H9 (cell line): ENCODE data around the gene CEP164. TPM values are rescaled to one million over a fixed set of nuclear protein-coding genes. Genes with fewer than 3 reads are reported as not detected.

Source experiments
- DNase-seq: peaks from one replicate; pipeline ENCODE4 v3.0.0-alpha.2; 2017
- H2AFZ ChIP-seq: one replicate; pipeline ENCODE4 v1.6.1; 2013; ENCODE audit warnings: mild to moderate bottlenecking, low read length, control low read depth, moderate library complexity
- H2AK5ac ChIP-seq: 2 replicates; pipeline ENCODE4 v1.6.1; 2013; ENCODE audit warnings: low read length, control low read depth, mixed read lengths; ENCODE audit not compliant: insufficient read length
- H2BK120ac ChIP-seq: one replicate; pipeline ENCODE4 v1.6.1; 2013; ENCODE audit warnings: low read depth, mild to moderate bottlenecking, low read length, control low read depth, inconsistent platforms; ENCODE audit not compliant: poor library complexity, severe bottlenecking
- H2BK12ac ChIP-seq: 2 replicates; pipeline ENCODE4 v1.6.1; 2013; ENCODE audit warnings: low read length, control low read depth, mixed read lengths, low read depth; ENCODE audit not compliant: insufficient read length
- H2BK15ac ChIP-seq: 2 replicates; pipeline ENCODE4 v1.6.1; 2013; ENCODE audit warnings: low read depth, low read length, control low read depth
- H2BK20ac ChIP-seq: one replicate; pipeline ENCODE4 v1.6.1; 2013; ENCODE audit warnings: low read depth, mild to moderate bottlenecking, low read length, control low read depth, inconsistent platforms; ENCODE audit not compliant: poor library complexity, severe bottlenecking
- H2BK5ac ChIP-seq: 2 replicates; pipeline ENCODE4 v1.6.1; 2013; ENCODE audit warnings: low read length, control low read depth, mixed read lengths; ENCODE audit not compliant: insufficient read length
- H3K14ac ChIP-seq: 2 replicates; pipeline ENCODE4 v1.6.1; 2013; ENCODE audit warnings: low read length, control low read depth; ENCODE audit not compliant: insufficient read depth
- H3K18ac ChIP-seq: 2 replicates; pipeline ENCODE4 v1.6.1; 2013; ENCODE audit warnings: low read depth, mild to moderate bottlenecking, mixed read lengths, low read length, control low read depth; ENCODE audit not compliant: insufficient read length
- H3K23ac ChIP-seq: 2 replicates; pipeline ENCODE4 v1.6.1; 2013; ENCODE audit warnings: low read length, control low read depth, mixed read lengths, low read depth; ENCODE audit not compliant: insufficient read length
- H3K23me2 ChIP-seq: 2 replicates; pipeline ENCODE4 v1.6.1; 2013; ENCODE audit warnings: low read depth, mild to moderate bottlenecking, mixed read lengths, low read length, control low read depth; ENCODE audit not compliant: insufficient read length, poor library complexity, severe bottlenecking
- H3K27ac ChIP-seq: 2 replicates; pipeline ENCODE4 v1.5.1; 2013; ENCODE audit warnings: low read length, control low read depth, mixed read lengths, low read depth; ENCODE audit not compliant: insufficient read length
- H3K27me3 ChIP-seq: 2 replicates; pipeline ENCODE4 v1.6.1; 2013; ENCODE audit warnings: low read length, control low read depth, inconsistent platforms; ENCODE audit not compliant: insufficient read depth
- H3K4ac ChIP-seq: 2 replicates; pipeline ENCODE4 v1.6.1; 2013; ENCODE audit warnings: low read depth, mild to moderate bottlenecking, control low read depth, inconsistent platforms, low read length, moderate library complexity
- H3K4me1 ChIP-seq: 2 replicates; pipeline ENCODE4 v1.6.1; 2013; ENCODE audit warnings: low read length, control low read depth, inconsistent platforms; ENCODE audit not compliant: insufficient read depth
- H3K4me2 ChIP-seq: 2 replicates; pipeline ENCODE4 v1.6.1; 2013; ENCODE audit warnings: low read length, control low read depth, mixed read lengths; ENCODE audit not compliant: insufficient read length, insufficient read depth
- H3K56ac ChIP-seq: 2 replicates; pipeline ENCODE4 v1.6.1; 2013; ENCODE audit warnings: low read depth, mild to moderate bottlenecking, mixed read lengths, low read length, control low read depth; ENCODE audit not compliant: insufficient read length
- H3K79me1 ChIP-seq: 2 replicates; pipeline ENCODE4 v1.6.1; 2013; ENCODE audit warnings: low read depth, mild to moderate bottlenecking, moderate library complexity, low read length, control low read depth, inconsistent platforms; ENCODE audit not compliant: insufficient read depth, poor library complexity, severe bottlenecking
- H3K79me2 ChIP-seq: 2 replicates; pipeline ENCODE4 v1.6.1; 2013; ENCODE audit warnings: low read length, control low read depth, inconsistent platforms; ENCODE audit not compliant: insufficient read depth
- H3K9ac ChIP-seq: 2 replicates; pipeline ENCODE4 v1.6.1; 2013; ENCODE audit warnings: low read length, control low read depth, mixed read lengths; ENCODE audit not compliant: insufficient read length; ENCODE audit errors: extremely low read depth
- H3K9me3 ChIP-seq: one replicate; pipeline ENCODE4 v1.6.1; 2013; ENCODE audit warnings: low read depth, low read length, inconsistent platforms; ENCODE audit not compliant: control insufficient read depth
- H3T11ph ChIP-seq: one replicate; pipeline ENCODE4 v1.6.1; 2013; ENCODE audit warnings: mild to moderate bottlenecking, low read length, control low read depth, inconsistent platforms
- H4K20me1 ChIP-seq: one replicate; pipeline ENCODE4 v1.6.1; 2013; ENCODE audit not compliant: control insufficient read depth, insufficient read length, insufficient read depth
- H4K5ac ChIP-seq: 2 replicates; pipeline ENCODE4 v1.6.1; 2013; ENCODE audit warnings: low read depth, mild to moderate bottlenecking, mixed read lengths, low read length, control low read depth; ENCODE audit not compliant: insufficient read length
- H4K8ac ChIP-seq: replicated peaks from 2 replicates; pipeline ENCODE4 v1.6.1; 2013; ENCODE audit warnings: low read length, control low read depth, mixed read lengths, low read depth; ENCODE audit not compliant: insufficient read length
- H4K91ac ChIP-seq: 2 replicates; pipeline ENCODE4 v1.6.1; 2013; ENCODE audit warnings: low read depth, mild to moderate bottlenecking, moderate library complexity, mixed read lengths, low read length, control low read depth; ENCODE audit not compliant: insufficient read length
- H3K27ac Mint-ChIP-seq, 3 experiments: 2 replicates in 2 of 3; 3 replicates in 1 of 3; pipeline ENCODE4 v1.8.0; 2020 to 2021; ENCODE audit warnings: mixed read lengths in 3 of 3, mild to moderate bottlenecking in 1 of 3, moderate library complexity in 1 of 3
- H3K27me3 Mint-ChIP-seq: 2 replicates; pipeline ENCODE4 v1.8.0; 2021; ENCODE audit warnings: low read depth, mild to moderate bottlenecking, moderate library complexity, mixed read lengths
- H3K36me3 Mint-ChIP-seq, 3 experiments: 2 replicates in 2 of 3; 3 replicates in 1 of 3; pipeline ENCODE4 v1.8.0; 2020 to 2021; ENCODE audit warnings: low read depth in 3 of 3, mixed read lengths in 3 of 3; ENCODE audit not compliant: insufficient read depth in 1 of 3
- H3K4me1 Mint-ChIP-seq, 2 experiments: 2 replicates each; pipeline ENCODE4 v1.8.0; 2020; ENCODE audit warnings: mixed read lengths in 2 of 2
- H3K4me3 Mint-ChIP-seq, 2 experiments: 2 replicates in 1 of 2; 3 replicates in 1 of 2; pipeline ENCODE4 v1.8.0; 2020 to 2021; ENCODE audit warnings: mild to moderate bottlenecking in 2 of 2, mixed read lengths in 2 of 2, moderate library complexity in 1 of 2
- H3K9me3 Mint-ChIP-seq, 2 experiments: 2 replicates in 1 of 2; 3 replicates in 1 of 2; pipeline ENCODE4 v1.8.0; 2020; ENCODE audit warnings: mild to moderate bottlenecking in 2 of 2, mixed read lengths in 2 of 2, moderate library complexity in 1 of 2
- CTCF ChIP-seq: fragments of 200-600 bp; sonication (generic); conservative IDR thresholded peaks from 3 replicates; pipeline ENCODE4 v1.8.0; 2021; ENCODE audit warnings: antibody characterized with exemption, mild to moderate bottlenecking
- WGBS: extraction: QIAGEN DNeasy Blood & Tissue Kit; methylation state at CpG from one replicate; pipeline ENCODE4 v1.1.7; 2013; ENCODE audit warnings: missing lambda C conversion rate, low lambda C conversion rate, mixed read lengths; ENCODE audit not compliant: insufficient read length; ENCODE audit errors: extremely low coverage; 5-methylcytosine and 5-hydroxymethylcytosine counted together
- total RNA-seq: library from RNA; stranded (reverse); gene quantifications from 2 replicates; pipeline ENCODE4 v1.2.1, GENCODE V29; 2021

The CEP164 gene
- total RNA-seq, 1 experiment from 2014 or later, result 24.9 TPM

DNA sequence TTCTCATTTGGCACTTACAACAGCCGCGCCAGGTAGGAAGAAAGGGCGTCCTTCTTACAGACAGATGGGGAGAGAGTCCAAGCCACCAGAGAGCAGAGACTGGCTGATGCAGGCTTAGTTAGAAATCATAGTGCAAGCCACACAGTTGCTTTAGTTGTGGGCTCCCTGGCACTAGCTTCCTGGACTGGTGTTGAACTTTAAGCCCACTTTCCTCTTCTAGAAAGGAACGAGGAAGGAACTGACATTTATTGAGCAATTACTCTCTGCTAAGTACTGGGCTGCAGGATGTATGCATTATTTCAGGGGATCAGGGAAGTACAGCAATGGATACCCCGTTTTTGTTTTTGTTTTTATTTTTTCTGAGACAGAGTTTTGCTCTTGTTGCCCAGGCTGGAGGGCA, 14.6 kb upstream of the CEP164 start:
- Histone ChIP-seq H2AK5ac (no peak overlapping the region), H3K4ac (no peak overlapping the region), H3K9ac (no peak overlapping the region), H3K4me1 (no peaks in the 10 kb centered on the region), H3K27ac (no peak overlapping the region), H3K23ac (no peak overlapping the region), H4K91ac (no peak overlapping the region), H3K9me3 (no peaks in the 10 kb centered on the region), H2BK12ac (no peak overlapping the region), H3K27me3 (no peaks in the 10 kb centered on the region), H3K79me1 (no peaks in the 10 kb centered on the region), H2BK5ac (no peak overlapping the region), H2BK120ac (no peak overlapping the region), H3K14ac (no peak overlapping the region), H4K8ac (no peak overlapping the region), H4K20me1 (no peaks in the 10 kb centered on the region), H3K56ac (no peak overlapping the region), H3K79me2 (no peaks in the 10 kb centered on the region), H3K4me2 (no peak overlapping the region), H2BK20ac (no peak overlapping the region), H2BK15ac (no peak overlapping the region), H2AFZ (no peak overlapping the region), H3T11ph (no peak overlapping the region), H3K18ac (no peak overlapping the region), H4K5ac (no peak overlapping the region), H3K23me2 (peaks cover 10% of the 10 kb centered on the region)
- Mint-ChIP-seq H3K4me1 (peaks cover 15% of the 10 kb centered on the region in 2 experiments), H3K27me3 (peaks cover 7% of the 10 kb centered on the region), H3K36me3 (no peaks in the 10 kb centered on the region), H3K27ac (no peak overlapping the region), H3K9me3 (no peaks in the 10 kb centered on the region), H3K4me3 (no peak overlapping the region)
- WGBS, result no CpG with 5 or more reads among the region's 5 CpGs
- no peak for DNase-seq
- no peak for TF ChIP-seq CTCF
